ENCODE data around the gene GRID2IP. TPM values are rescaled to one million over a fixed set of nuclear protein-coding genes. Genes with fewer than 3 reads are reported as not detected.
A peak's percentile ranks its signal among the peaks of the same experiment; 100 is the strongest.

The GRID2IP gene
- total and polyA plus RNA-seq, 2 of the 13 experiments (the other 11 are each of a cell fraction or from before 2014, with no cell fraction given) = 0.03 TPM; not detected in 1

GRCh38 chr7:6576024-6576866 is 25.0 kb upstream of the GRID2IP start (continued):
- TF ChIP-seq EEA1 (CRISPR knock-in tag; IDR thresholded peaks at IDR 0.05; ENCODE audit: borderline replicate concordance) = no peak
- TF ChIP-seq ZNF282 (IDR thresholded peaks at IDR 0.05; ENCODE audit: partially characterized antibody) = no peak
- TF ChIP-seq ZBTB33 (CRISPR knock-in tag; IDR thresholded peaks at IDR 0.05) = no peak
- no peak for TF ChIP-seq NFIC (IDR thresholded peaks at IDR 0.05; ENCODE audit: low read length)
- no peak for TF ChIP-seq ZBTB2 (CRISPR knock-in tag; IDR thresholded peaks at IDR 0.05; ENCODE audit: low read depth)
- TF ChIP-seq ZNF607 (CRISPR knock-in tag; IDR thresholded peaks at IDR 0.05; ENCODE audit: borderline replicate concordance) = no peak
- TF ChIP-seq CREM (IDR thresholded peaks at IDR 0.05) = no peak
- no peak for TF ChIP-seq CREM (CRISPR knock-in tag; IDR thresholded peaks at IDR 0.05)
- TF ChIP-seq MYNN (CRISPR knock-in tag; IDR thresholded peaks at IDR 0.05; ENCODE audit: low read depth) = no peak
- TF ChIP-seq LBX2 (CRISPR knock-in tag; IDR thresholded peaks at IDR 0.05; ENCODE audit: borderline replicate concordance) = no peak
- peak; percentile 58; the same call in 1 of the 2 replicates for TF ChIP-seq POGK (CRISPR knock-in tag; conservative IDR thresholded peaks at IDR 0.05)
- TF ChIP-seq RBFOX2 (IDR thresholded peaks at IDR 0.05; ENCODE audit: low read depth, low read length) = no peak
- no peak for TF ChIP-seq CHD2 (IDR thresholded peaks at IDR 0.05; ENCODE audit: low read depth, low read length)
- peak; percentile 51; the same call in 1 of the 2 replicates for TF ChIP-seq ZFX (CRISPR knock-in tag; IDR thresholded peaks at IDR 0.05; ENCODE audit: low read depth)
- no peak for TF ChIP-seq TBX2 (CRISPR knock-in tag; IDR thresholded peaks at IDR 0.05; ENCODE audit: borderline replicate concordance)
- no peak for TF ChIP-seq ARID3A (IDR thresholded peaks at IDR 0.05; ENCODE audit: low read depth, low read length)
- TF ChIP-seq NFIB (CRISPR knock-in tag; IDR thresholded peaks at IDR 0.05; ENCODE audit: borderline replicate concordance) = no peak
- no peak for TF ChIP-seq ZNF562 (CRISPR knock-in tag; IDR thresholded peaks at IDR 0.05; ENCODE audit: borderline replicate concordance)
- TF ChIP-seq GATAD1 (CRISPR knock-in tag; IDR thresholded peaks at IDR 0.05) = 0 out of 2 replicates have a peak, but pooled peaks have one; percentile 13
- TF ChIP-seq SRSF1 (optimal IDR thresholded peaks at IDR 0.05; ENCODE audit: low read depth, low read length) = no peak
- TF ChIP-seq ZNF432 (CRISPR knock-in tag; IDR thresholded peaks at IDR 0.05; ENCODE audit: borderline replicate concordance) = no peak
- TF ChIP-seq TBL1XR1 (IDR thresholded peaks at IDR 0.05; ENCODE audit: borderline replicate concordance, low read length, partially characterized antibody) = no peak
